ENCODE measurements around the gene EPHA1. TPM values are rescaled to one million over a fixed set of nuclear protein-coding genes. Genes with fewer than 3 reads are reported as not detected.

EPHA1 gene
- total and polyA plus RNA-seq, 2 experiments from 2014 or later: 60.7 to 154 TPM

DNA sequence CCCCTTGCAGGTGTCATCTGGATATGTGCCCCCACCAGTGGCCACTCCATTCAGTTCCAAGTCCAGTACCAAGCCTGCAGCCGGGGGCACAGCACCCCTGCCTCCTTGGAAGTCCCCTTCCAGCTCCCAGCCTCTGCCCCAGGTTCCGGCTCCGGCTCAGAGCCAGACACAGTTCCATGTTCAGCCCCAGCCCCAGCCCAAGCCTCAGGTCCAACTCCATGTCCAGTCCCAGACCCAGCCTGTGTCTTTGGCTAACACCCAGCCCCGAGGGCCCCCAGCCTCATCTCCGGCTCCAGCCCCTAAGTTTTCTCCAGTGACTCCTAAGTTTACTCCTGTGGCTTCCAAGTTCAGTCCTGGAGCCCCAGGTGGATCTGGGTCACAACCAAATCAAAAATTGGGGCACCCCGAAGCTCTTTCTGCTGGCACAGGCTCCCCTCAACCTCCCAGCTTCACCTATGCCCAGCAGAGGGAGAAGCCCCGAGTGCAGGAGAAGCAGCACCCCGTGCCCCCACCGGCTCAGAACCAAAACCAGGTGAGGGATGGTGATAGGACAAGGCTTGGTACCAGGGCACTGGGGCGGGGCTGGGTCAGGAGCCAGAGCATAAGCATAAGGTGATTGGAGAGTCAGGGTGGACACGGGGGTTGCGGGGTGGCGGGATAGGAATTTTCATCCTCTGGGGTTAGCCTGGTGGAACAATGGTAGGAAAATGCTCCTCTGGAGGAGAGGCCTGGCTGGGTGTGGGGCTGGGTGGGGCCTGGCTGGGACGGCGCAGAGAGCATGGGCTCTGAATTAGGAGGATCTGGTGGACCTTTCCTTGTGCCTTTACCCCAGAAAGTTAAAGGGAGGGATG lies 25.6 kb downstream of the EPHA1 start:
- no peak for TF ChIP-seq ZNF331 (CRISPR knock-in tag; IDR thresholded peaks at IDR 0.05; ENCODE audit: low read depth)
- H2AFZ ChIP-seq: no peak overlapping the region
- H4K20me1 ChIP-seq (replicated peaks; ENCODE audit: insufficient read depth): peaks cover 31% of the 10 kb centered on the region
- no peaks in the 10 kb centered on the region for H3K9me2 ChIP-seq (ENCODE audit: insufficient read depth)
- peaks cover 60% of the 10 kb centered on the region for H3K79me2 ChIP-seq (replicated peaks; ENCODE audit: insufficient read depth)
- peak overlapping the region; percentile 95 for H3K4me2 ChIP-seq
- H3K27ac Mint-ChIP-seq: no peak overlapping the region
- H3K4me3 Mint-ChIP-seq: peak overlapping the region; percentile 74
- H3K36me3 Mint-ChIP-seq (ENCODE audit: low read depth): peaks cover 12% of the 10 kb centered on the region
- H3K4me1 Mint-ChIP-seq: peaks cover 31% of the 10 kb centered on the region
- no peak for ATAC-seq
- no peaks in the 10 kb centered on the region for H3K9me3 Mint-ChIP-seq
- H3K27me3 ChIP-seq (ENCODE audit: insufficient read depth): no peaks in the 10 kb centered on the region
- peaks cover 7% of the 10 kb centered on the region; the same call in 1 of the 2 replicates for H3K36me3 ChIP-seq (ENCODE audit: insufficient read depth)
- DNase-seq (ENCODE audit: low spot score): no peak
- H3K27ac ChIP-seq (ENCODE audit: low read depth): no peak overlapping the region
- H3F3A ChIP-seq (replicated peaks; ENCODE audit: low read depth): peaks cover 24% of the 10 kb centered on the region; the same call in 1 of the 2 replicates
- H3K27me3 Mint-ChIP-seq (ENCODE audit: insufficient read depth, low read depth, poor library complexity): peaks cover 9% of the 10 kb centered on the region
- H3K4me3 ChIP-seq: peak overlapping the region; percentile 99
- H3K4me1 ChIP-seq (ENCODE audit: insufficient read depth): peaks cover 29% of the 10 kb centered on the region

GRCh38 chr7:143382126-143382790 lies 26.4 kb downstream of the EPHA1 start:
- ATAC-seq: no peak
- Mint-ChIP-seq H3K36me3 (ENCODE audit: low read depth) (peaks cover 9% of the 10 kb centered on the region; the same call in 2 of the 3 replicates), H3K4me3 (peak overlapping the region; percentile 74), H3K4me1 (peaks cover 27% of the 10 kb centered on the region), H3K9me3 (no peaks in the 10 kb centered on the region), H3K27ac (0 out of 2 replicates have a peak overlapping the region, but pooled peaks have one; percentile 8), H3K27me3 (ENCODE audit: insufficient read depth, low read depth, poor library complexity) (peaks cover 4% of the 10 kb centered on the region)
- H4K20me1 ChIP-seq (replicated peaks; ENCODE audit: insufficient read depth): peaks cover 31% of the 10 kb centered on the region
- H3K79me2 ChIP-seq (replicated peaks; ENCODE audit: insufficient read depth): peaks cover 60% of the 10 kb centered on the region
- peaks cover 20% of the 10 kb centered on the region; the same call in 1 of the 2 replicates for H3F3A ChIP-seq (replicated peaks; ENCODE audit: low read depth)
- peaks cover 7% of the 10 kb centered on the region; the same call in 1 of the 2 replicates for H3K36me3 ChIP-seq (ENCODE audit: insufficient read depth)
- H3K27me3 ChIP-seq (ENCODE audit: insufficient read depth): no peaks in the 10 kb centered on the region
- no peak for DNase-seq (ENCODE audit: low spot score)
- H3K4me2 ChIP-seq: peak overlapping the region; percentile 95
- TF ChIP-seq ETS1 (IDR thresholded peaks at IDR 0.05): no peak
- H3K9me2 ChIP-seq (ENCODE audit: insufficient read depth): no peaks in the 10 kb centered on the region
- H2AFZ ChIP-seq: no peak overlapping the region
- H3K4me1 ChIP-seq (ENCODE audit: insufficient read depth): peaks cover 29% of the 10 kb centered on the region
- peak overlapping the region; percentile 99 for H3K4me3 ChIP-seq
- peak overlapping the region; percentile 63; the same call in 1 of the 2 replicates for H3K27ac ChIP-seq (ENCODE audit: low read depth)

DNA sequence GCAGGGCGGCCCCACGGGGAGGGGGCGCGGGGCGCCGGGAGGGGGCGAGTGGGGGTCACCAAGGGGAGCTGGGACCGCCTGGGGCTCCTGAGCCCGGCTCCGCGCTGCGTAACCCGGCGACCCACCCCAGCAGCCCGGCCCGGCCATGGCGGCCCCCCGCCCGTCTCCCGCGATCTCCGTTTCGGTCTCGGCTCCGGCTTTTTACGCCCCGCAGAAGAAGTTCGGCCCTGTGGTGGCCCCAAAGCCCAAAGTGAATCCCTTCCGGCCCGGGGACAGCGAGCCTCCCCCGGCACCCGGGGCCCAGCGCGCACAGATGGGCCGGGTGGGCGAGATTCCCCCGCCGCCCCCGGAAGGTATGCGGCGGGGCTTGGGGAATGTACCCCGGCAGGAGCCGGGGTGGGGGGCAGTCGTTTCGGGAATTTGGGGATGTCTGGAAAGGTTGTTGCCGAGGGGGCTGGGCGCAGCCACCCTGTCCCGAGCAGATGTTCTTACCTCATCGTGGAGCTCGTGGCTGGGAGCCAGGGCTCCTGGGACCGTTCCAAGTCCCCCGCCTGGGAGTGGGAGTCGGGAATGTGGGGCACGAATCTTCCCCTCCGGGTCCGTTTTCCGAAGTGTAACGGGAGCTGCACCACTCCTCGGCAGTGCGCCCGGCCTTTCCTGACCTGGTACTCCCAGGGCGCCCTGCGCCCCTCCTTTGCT lies 27.1 kb downstream of the EPHA1 start:
- H4K20me1 ChIP-seq (replicated peaks; ENCODE audit: insufficient read depth): peaks cover 31% of the 10 kb centered on the region
- H3K9me2 ChIP-seq (ENCODE audit: insufficient read depth): no peaks in the 10 kb centered on the region
- H3K4me1 ChIP-seq (ENCODE audit: insufficient read depth): peaks cover 29% of the 10 kb centered on the region
- peak overlapping the region; percentile 63 for H3K27ac ChIP-seq (ENCODE audit: low read depth)
- ATAC-seq (peak; percentile 1), DNase-seq (ENCODE audit: low spot score) (no peak)
- Mint-ChIP-seq H3K27ac (0 out of 2 replicates have a peak overlapping the region, but pooled peaks have one; percentile 8), H3K27me3 (ENCODE audit: insufficient read depth, low read depth, poor library complexity) (peaks cover 4% of the 10 kb centered on the region), H3K36me3 (ENCODE audit: low read depth) (peaks cover 11% of the 10 kb centered on the region; the same call in 2 of the 3 replicates), H3K4me1 (peaks cover 27% of the 10 kb centered on the region), H3K4me3 (peak overlapping the region; percentile 74), H3K9me3 (no peaks in the 10 kb centered on the region)
- H3K27me3 ChIP-seq (ENCODE audit: insufficient read depth): no peaks in the 10 kb centered on the region
- peak overlapping the region; percentile 99 for H3K4me3 ChIP-seq
- no peak overlapping the region for H2AFZ ChIP-seq
- H3K79me2 ChIP-seq (replicated peaks; ENCODE audit: insufficient read depth): peaks cover 58% of the 10 kb centered on the region
- H3K4me2 ChIP-seq: peak overlapping the region; percentile 95
- peaks cover 20% of the 10 kb centered on the region; the same call in 1 of the 2 replicates for H3F3A ChIP-seq (replicated peaks; ENCODE audit: low read depth)
- H3K36me3 ChIP-seq (ENCODE audit: insufficient read depth): peaks cover 7% of the 10 kb centered on the region; the same call in 1 of the 2 replicates
- no peak for TF ChIP-seq JUNB (IDR thresholded peaks at IDR 0.05; ENCODE audit: unreplicated experiment)
- no peak for TF ChIP-seq ZNF331 (CRISPR knock-in tag; IDR thresholded peaks at IDR 0.05; ENCODE audit: low read depth)
- no peak for TF ChIP-seq NANOG (IDR thresholded peaks at IDR 0.05; ENCODE audit: borderline replicate concordance)
- TF ChIP-seq CTCF (conservative IDR thresholded peaks at IDR 0.05; ENCODE audit: low read depth in 2 of 2): no peak
- TF ChIP-seq STAT1 (IDR thresholded peaks at IDR 0.05; ENCODE audit: unreplicated experiment): no peak
- no peak for TF ChIP-seq ETS1 (IDR thresholded peaks at IDR 0.05)

Measured in GM23338 (cell line).